Measurements from ENCODE around the gene FBXO48. TPM values are rescaled to one million over a fixed set of nuclear protein-coding genes. Genes with fewer than 3 reads are reported as not detected.

Gene FBXO48
- total and polyA plus RNA-seq, 2 of the 8 experiments (the other 6 are each of a cell fraction or from before 2014, with no cell fraction given): 1.1 to 1.5 TPM

- H3K56ac ChIP-seq (replicated peaks; ENCODE audit: insufficient read length, low read depth, low read length): no peak overlapping the region
- CTCF ChIA-PET (ENCODE audit: partially characterized antibody): no interaction called here
- POLR2A ChIA-PET (ENCODE audit: partially characterized antibody): no interaction called here
- no peak overlapping the region for H4K8ac ChIP-seq (ENCODE audit: extremely low read depth, insufficient read depth, low read length)
- H3K23me2 ChIP-seq (ENCODE audit: low read depth, low read length): no peaks in the 10 kb centered on the region
- H2BK5ac ChIP-seq (ENCODE audit: low read depth, low read length): no peak overlapping the region
- H3K9me3 ChIP-seq (ENCODE audit: insufficient read depth in 2 of 2, low read depth in 1 of 2, low read length in 1 of 2): no peaks in the 10 kb centered on the region
- DNase-seq (ENCODE audit: low read depth in 1 of 2, low spot score in 2 of 2) (no peak), FAIRE-seq (no peak)
- H4K5ac ChIP-seq (ENCODE audit: insufficient read length, low read depth, low read length): no peak overlapping the region
- no peak overlapping the region for H3K23ac ChIP-seq (ENCODE audit: insufficient read length)
- H2BK120ac ChIP-seq (replicated peaks; ENCODE audit: low read depth, low read length): no peak overlapping the region
- H4K91ac ChIP-seq (replicated peaks; ENCODE audit: insufficient read length, low read length): no peak overlapping the region
- H3K4me3 ChIP-seq (ENCODE audit: extremely low read depth in 1 of 4, insufficient read depth in 2 of 4, low read depth in 3 of 4, low read length in 4 of 4): no peak overlapping the region
- no peak overlapping the region for H3K4ac ChIP-seq (replicated peaks; ENCODE audit: insufficient read length, low read depth, low read length)
- no peak overlapping the region for H3K14ac ChIP-seq (ENCODE audit: insufficient read length)
- 94% methylated on average over 3 of the region's 3 CpGs; no CpG with 5 or more reads in 1 of the 2 experiments for WGBS, 2 experiments (ENCODE audit: extremely low coverage in 1 of 2, insufficient coverage in 1 of 2, insufficient read length in 1 of 2, insufficient replicate concordance in 2 of 2, low coverage in 1 of 2, low lambda C conversion rate in 2 of 2, missing lambda C conversion rate in 1 of 2)
- H2BK15ac ChIP-seq (ENCODE audit: low read length): no peak overlapping the region
- no peak overlapping the region for H3K27ac ChIP-seq (ENCODE audit: low read depth, low read length)
- H3K27me3 ChIP-seq (replicated peaks in 1 of 4; ENCODE audit: control insufficient read depth in 3 of 4, extremely low read depth in 1 of 4, insufficient read depth in 3 of 4, low read length in 3 of 4): no peaks in the 10 kb centered on the region; a peak in 1 of 7 replicates
- H3K4me1 ChIP-seq (replicated peaks in 1 of 4; ENCODE audit: control insufficient read depth in 3 of 4, insufficient read depth in 4 of 4, low read length in 3 of 4): no peaks in the 10 kb centered on the region
- no peaks in the 10 kb centered on the region for H3K79me2 ChIP-seq (ENCODE audit: control insufficient read depth in 1 of 2, insufficient read depth in 2 of 2, low read length in 2 of 2)
- no peak overlapping the region for H3K18ac ChIP-seq (ENCODE audit: extremely low read depth, low read length)
- H4K20me1 ChIP-seq (replicated peaks in 1 of 2; ENCODE audit: control insufficient read depth in 1 of 2, insufficient read depth in 2 of 2, low read length in 2 of 2): no peaks in the 10 kb centered on the region
- H3K9ac ChIP-seq (replicated peaks in 1 of 4; ENCODE audit: extremely low read depth in 1 of 4, low read depth in 3 of 4, low read length in 3 of 4): no peak overlapping the region
- H3K36me3 ChIP-seq (ENCODE audit: control insufficient read depth in 2 of 4, insufficient read depth in 4 of 4, low read length in 3 of 4): no peaks in the 10 kb centered on the region
- no peak overlapping the region for H2BK20ac ChIP-seq (ENCODE audit: low read length)
- H3K79me1 ChIP-seq (ENCODE audit: low read depth, low read length): no peaks in the 10 kb centered on the region
- H2AK5ac ChIP-seq (ENCODE audit: low read depth, low read length): no peak overlapping the region
- H3K4me2 ChIP-seq (ENCODE audit: insufficient read depth in 1 of 2, low read depth in 2 of 2, low read length in 2 of 2): no peak overlapping the region
- no peak overlapping the region for H2AFZ ChIP-seq (ENCODE audit: low read length)
- H2BK12ac ChIP-seq (ENCODE audit: low read depth, low read length): no peak overlapping the region
- TF ChIP-seq CHD2 (IDR thresholded peaks at IDR 0.05; ENCODE audit: low read length) (no peak), CHD1 (IDR thresholded peaks at IDR 0.05; ENCODE audit: low read depth, low read length) (no peak), RFX5 (IDR thresholded peaks at IDR 0.05; ENCODE audit: borderline replicate concordance, low read depth, low read length) (no peak), FOSL1 (IDR thresholded peaks at IDR 0.05; ENCODE audit: insufficient read depth, low read depth, low read length) (no peak), RNF2 (IDR thresholded peaks at IDR 0.05; ENCODE audit: borderline replicate concordance, low read depth, low read length, missing control alignments, poor library complexity, severe bottlenecking) (no peak), HDAC6 (IDR thresholded peaks at IDR 0.05; ENCODE audit: low read depth, low read length) (no peak), GABPA (IDR thresholded peaks at IDR 0.05; ENCODE audit: borderline replicate concordance, insufficient read depth, low read length) (no peak), JUND (IDR thresholded peaks at IDR 0.05; ENCODE audit: low read length) (no peak), EZH2 (IDR thresholded peaks at IDR 0.05; ENCODE audit: low read depth, low read length, severe bottlenecking) (no peak), SP1 (IDR thresholded peaks at IDR 0.05; ENCODE audit: low read depth, low read length) (no peak), POLR2A (IDR thresholded peaks at IDR 0.05; ENCODE audit: control extremely low read depth in 1 of 2, low read depth in 2 of 2, low read length in 2 of 2) (no peak), NANOG (IDR thresholded peaks at IDR 0.05; ENCODE audit: insufficient read depth, low read depth, low read length, poor library complexity, severe bottlenecking) (no peak), ATF3 (IDR thresholded peaks at IDR 0.05; ENCODE audit: insufficient read depth, low read depth, low read length) (no peak), YY1 (IDR thresholded peaks at IDR 0.05; ENCODE audit: low read depth, low read length) (no peak), CBX5 (IDR thresholded peaks at IDR 0.05; ENCODE audit: low read depth, low read length) (no peak)
Measured at GRCh38 chr2:68425503-68425902, 41.6 kb downstream of the FBXO48 start.
